ENCODE measurements around the gene CDK5.
"Not testable (repeated sequence)": the region's sequence is repeated elsewhere in the genome, so short reads cannot be mapped to it uniquely, and the experiment has no call there.

The CDK5 gene

DNA sequence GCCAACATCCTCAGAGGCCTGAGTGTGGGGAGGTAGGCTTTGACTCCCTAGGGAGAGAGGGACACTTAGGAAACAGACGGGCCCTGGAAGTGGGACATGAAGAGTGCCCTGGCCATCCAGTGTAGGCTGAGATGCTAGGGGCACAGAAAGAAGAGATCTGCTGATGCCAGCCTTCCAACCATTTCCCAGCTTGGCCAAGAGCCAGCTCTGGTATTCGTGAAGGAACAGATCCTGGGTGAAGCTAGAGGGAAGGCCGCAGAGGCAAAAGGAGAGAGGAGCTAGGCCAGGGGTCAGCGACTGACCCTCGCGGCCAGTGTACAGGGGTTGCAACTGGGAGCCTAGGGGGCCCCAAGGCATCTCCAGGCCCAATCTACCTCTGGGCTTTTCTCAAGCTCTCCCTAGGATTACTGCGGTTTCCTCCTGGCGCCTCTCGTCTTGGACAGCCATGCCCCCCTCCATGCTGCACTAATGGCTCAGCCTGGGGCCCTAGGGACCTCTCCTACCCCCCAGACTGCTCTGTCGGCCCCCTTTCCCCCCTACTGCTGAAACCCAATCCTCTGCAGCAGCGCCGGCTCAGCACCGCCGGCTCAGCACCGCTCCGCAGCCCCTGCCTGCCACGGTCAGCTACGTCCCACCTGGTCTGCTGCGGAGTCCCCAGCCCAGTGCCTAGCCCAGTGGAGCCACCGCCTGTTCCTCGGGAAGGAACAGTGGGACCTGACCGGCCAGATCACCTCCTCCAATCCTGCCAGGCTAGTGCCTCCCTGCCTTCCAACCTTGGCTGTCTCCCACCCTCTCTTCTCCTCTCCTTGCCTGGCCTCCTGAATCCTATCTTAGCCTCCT lies 9.5 kb downstream of the CDK5 start, which contains the start of gene ASIC3:
ASIC3 (plus strand) TSS at position 556 of the 840 bp plus-strand sequence. CDS start 355 bp downstream, outside the sequence.
- DNase-seq (ENCODE audit: extremely low read depth, low read depth), result no peak
- no peak within 1 kb of the TSS for H3K4me3 ChIP-seq (replicated peaks; ENCODE audit: low read depth, low read length)
- TF ChIP-seq, protein P1, sequence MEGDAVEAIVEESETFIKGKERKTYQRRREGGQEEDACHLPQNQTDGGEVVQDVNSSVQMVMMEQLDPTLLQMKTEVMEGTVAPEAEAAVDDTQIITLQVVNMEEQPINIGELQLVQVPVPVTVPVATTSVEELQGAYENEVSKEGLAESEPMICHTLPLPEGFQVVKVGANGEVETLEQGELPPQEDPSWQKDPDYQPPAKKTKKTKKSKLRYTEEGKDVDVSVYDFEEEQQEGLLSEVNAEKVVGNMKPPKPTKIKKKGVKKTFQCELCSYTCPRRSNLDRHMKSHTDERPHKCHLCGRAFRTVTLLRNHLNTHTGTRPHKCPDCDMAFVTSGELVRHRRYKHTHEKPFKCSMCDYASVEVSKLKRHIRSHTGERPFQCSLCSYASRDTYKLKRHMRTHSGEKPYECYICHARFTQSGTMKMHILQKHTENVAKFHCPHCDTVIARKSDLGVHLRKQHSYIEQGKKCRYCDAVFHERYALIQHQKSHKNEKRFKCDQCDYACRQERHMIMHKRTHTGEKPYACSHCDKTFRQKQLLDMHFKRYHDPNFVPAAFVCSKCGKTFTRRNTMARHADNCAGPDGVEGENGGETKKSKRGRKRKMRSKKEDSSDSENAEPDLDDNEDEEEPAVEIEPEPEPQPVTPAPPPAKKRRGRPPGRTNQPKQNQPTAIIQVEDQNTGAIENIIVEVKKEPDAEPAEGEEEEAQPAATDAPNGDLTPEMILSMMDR (IDR thresholded peaks at IDR 0.05; ENCODE audit: low read depth, low read length, missing control alignments), result no peak

DNA sequence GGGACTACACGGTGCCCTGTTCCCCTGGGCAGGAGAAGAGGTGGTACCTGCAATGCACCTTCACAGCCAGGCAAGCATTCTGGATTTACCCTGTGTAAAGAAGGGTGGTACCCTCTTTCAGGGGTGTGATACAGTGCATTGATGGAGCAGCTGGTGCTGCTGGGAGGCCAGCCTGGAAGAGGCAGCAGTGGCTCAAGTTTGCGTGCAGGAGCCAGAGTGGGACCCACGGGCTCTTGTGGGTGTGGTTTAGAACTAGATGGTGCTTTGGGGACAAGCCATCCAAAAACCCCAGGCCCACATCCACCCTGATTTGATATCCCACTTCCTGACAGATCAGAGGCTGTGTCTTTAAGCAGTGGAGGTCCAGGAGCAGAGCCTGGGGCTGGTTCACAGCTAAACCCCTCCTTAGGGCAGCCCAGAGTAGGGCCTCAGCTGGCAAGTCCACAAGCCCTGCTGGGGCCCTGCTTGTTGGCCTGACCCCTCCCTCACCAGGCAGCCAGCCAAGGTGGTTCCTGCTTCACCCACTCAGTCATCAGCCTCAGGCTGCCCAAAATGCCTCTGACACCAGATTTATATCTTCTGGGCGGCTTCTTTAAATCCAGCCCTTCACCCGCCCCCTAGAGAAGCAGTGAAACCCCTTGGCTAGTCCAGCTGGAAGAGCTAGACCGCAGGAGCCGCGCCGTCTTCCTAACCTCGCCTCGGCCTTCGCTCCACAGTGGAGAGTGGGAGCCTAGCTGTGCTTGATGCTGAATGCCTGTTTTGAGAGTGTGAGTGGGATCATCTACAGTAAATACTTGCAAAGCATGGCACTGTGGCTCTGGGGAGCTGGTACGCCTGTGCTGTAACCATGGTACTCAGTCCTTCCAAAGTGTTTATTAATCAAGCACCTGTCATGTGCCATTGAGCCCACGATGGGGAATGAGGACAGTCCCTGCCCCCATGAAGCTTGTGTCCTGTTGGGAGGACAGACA lies 10.8 kb downstream of the CDK5 start:
- TF ChIP-seq, protein P1 (IDR thresholded peaks at IDR 0.05; ENCODE audit: low read depth, low read length, missing control alignments), result no peak

DNA sequence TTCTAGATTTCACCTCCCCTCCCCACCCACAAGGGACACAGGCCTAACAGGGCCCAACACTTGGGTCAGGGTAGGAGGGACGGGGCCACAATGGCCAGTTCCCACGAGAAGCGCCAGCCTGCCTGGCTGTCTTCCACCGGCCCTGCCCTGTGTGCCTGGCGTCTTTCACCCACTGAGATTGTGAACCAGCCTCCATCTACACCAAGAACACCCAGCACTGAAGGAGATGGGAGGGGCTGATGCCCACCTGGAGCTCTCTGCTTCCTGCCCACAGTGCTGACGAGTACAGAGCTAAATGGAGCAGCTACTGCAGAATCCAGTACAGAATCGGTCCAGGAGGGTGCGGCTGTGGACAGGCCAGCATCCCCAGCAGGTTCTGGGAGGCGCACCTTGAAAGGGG lies 11.7 kb downstream of the CDK5 start:
- no peak overlapping the region for H3K4me3 ChIP-seq (replicated peaks; ENCODE audit: low read depth, low read length)
- TF ChIP-seq, protein P1 (IDR thresholded peaks at IDR 0.05; ENCODE audit: low read depth, low read length, missing control alignments), result no peak
- DNase-seq (ENCODE audit: extremely low read depth, low read depth), result no peak

More for the DNA sequence above, 10.8 kb downstream of the CDK5 start:
- no peak for DNase-seq (ENCODE audit: extremely low read depth, low read depth)
- H3K4me3 ChIP-seq (replicated peaks; ENCODE audit: low read depth, low read length), result no peak overlapping the region

GRCh38 chr7:151045262-151045661 lies 12.4 kb downstream of the CDK5 start:
- TF ChIP-seq, protein P1 (IDR thresholded peaks at IDR 0.05; ENCODE audit: low read depth, low read length, missing control alignments), result no peak
- no peak for DNase-seq (ENCODE audit: extremely low read depth, low read depth)
- H3K4me3 ChIP-seq (replicated peaks; ENCODE audit: low read depth, low read length), result no peak overlapping the region

GRCh38 chr7:151043959-151044358 lies 13.7 kb downstream of the CDK5 start:
- no peak overlapping the region for H3K4me3 ChIP-seq (replicated peaks; ENCODE audit: low read depth, low read length)

GRCh38 chr7:151043449-151043848 lies 14.2 kb downstream of the CDK5 start:
- not testable (repeated sequence) for H3K4me3 ChIP-seq (replicated peaks; ENCODE audit: low read depth, low read length); DNase-seq (ENCODE audit: extremely low read depth, low read depth)

More at GRCh38 chr7:151043959-151044358, 13.7 kb downstream of the CDK5 start:
- DNase-seq (ENCODE audit: extremely low read depth, low read depth), result no peak
- TF ChIP-seq, protein P1 (IDR thresholded peaks at IDR 0.05; ENCODE audit: low read depth, low read length, missing control alignments), result no peak

Measured in HFF-Myc (cell line).